Activated naive CD4-positive, alpha-beta T cell treated with anti-CD3 and anti-CD28 coated beads, Interleukin-2, amount 50 U/mL, for 16 hours (primary cell): ENCODE results near the gene PSMA7.
A peak's percentile ranks its signal among the peaks of the same experiment; 100 is the strongest.

Experiments
- DNase-seq: peaks from one replicate; pipeline ENCODE4 v3.0.0-alpha.2; 2020

Gene PSMA7

DNA sequence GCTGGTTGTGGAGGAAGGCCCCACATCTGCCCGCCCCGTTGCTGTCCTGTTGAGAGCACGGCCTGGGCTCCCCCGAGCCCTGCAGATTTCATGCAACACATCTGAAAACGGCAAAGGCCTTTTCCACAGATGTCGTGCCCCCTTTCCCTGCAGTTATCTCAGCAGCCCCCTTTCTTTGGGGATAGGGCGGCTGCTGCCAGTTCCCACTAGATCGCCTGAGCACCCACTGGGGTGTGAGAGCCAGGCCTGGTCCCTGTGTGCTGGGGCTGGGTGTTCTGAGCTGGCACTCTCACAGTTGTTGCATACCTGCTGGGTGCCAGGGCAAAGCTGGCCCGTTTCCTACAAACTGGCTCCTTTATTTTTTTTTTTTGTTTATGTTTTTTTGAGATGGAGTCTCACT is 27.3 kb upstream of the PSMA7 start:
- DNase-seq = no peak

GRCh38 chr20:62168890-62169435 is 25.8 kb upstream of the PSMA7 start:
- DNase-seq = no peak

- DNase-seq = no peak
These were observed 24.9 kb upstream of the PSMA7 start for GRCh38 chr20:62168061-62168460.

GRCh38 chr20:62167474-62167873 is 24.3 kb upstream of the PSMA7 start:
- DNase-seq = no peak

GRCh38 chr20:62165762-62166399 is 22.7 kb upstream of the PSMA7 start:
- DNase-seq = no peak

DNA sequence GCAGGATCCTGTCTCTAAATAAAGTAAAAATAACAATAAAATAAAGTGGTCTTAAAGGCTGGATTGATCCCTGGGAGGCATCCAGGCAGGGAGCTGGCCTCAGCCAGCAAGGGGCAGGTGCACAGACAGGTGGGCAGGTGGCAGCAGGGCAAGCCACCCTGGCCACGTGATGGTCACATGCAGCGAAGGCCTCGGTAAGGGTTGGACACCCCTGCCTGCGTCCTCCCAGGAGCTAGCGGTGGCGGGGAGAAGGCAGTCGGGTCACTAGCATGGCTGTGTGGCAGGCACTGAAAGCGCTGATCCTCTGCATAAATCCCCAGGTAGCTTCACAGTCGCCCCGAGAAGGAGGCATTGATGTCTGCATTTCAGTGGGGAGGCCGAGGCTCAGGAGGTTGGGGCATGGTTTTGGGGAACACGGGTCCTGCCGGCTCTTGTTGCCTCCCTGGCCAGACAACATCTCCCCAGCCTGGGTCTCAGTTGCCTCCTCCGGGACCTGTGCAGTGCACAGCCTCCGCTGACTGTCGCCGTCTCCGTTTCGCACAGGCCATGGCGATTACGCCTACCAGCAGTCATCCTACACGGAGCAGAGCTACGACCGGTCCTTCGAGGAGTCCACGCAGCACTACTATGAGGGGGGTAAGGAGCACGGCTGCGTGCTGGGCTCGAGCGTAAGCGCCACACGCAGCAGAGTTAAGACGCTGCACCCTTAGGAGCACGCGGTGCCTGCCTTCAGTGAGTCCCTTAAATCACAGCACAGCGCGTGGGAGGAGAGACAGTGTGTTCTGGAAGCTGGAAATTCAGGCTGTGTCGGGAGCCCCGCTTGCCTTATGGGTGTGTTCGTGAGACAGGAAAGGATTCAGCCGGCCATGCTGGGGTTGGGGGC is 21.9 kb upstream of the PSMA7 start:
- no peak for DNase-seq

DNA sequence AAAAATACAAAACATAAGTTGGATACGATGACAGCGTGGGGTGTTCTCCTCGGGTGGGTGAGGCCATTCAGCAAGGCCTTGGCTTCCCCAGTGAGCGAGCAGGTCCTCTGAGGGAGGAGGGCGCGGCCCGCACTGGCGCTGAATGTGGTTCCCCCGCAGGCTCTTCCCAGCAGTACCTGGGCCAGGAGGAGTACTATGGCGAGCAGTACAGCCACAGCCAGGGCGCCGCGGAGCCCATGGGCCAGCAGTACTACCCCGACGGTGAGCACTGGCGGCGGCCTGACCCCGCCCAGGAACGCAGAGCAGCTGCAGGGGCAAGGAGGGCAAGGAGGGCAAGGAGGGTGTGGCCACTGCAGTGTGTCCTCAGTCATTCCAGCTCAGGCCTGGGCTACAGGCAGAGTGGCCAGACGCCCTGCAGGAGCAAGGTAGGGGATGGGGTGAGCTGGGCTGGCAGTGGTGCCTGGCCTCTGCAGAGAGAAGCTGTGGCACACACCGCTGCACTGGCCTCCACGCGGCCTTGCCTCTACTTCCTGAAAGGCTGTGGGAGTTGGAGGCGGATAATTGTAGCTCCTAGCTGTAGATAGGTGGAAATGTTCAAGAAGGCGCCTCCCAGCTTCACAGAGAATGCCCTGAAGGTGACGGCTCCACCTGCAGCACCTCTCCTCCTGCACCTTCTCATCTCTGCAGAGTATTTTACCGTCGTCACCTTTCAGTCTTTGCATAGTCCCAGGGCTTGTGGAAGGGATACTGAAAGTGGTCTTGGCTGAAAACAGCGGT is 21.0 kb upstream of the PSMA7 start:
- DNase-seq = no peak

DNA sequence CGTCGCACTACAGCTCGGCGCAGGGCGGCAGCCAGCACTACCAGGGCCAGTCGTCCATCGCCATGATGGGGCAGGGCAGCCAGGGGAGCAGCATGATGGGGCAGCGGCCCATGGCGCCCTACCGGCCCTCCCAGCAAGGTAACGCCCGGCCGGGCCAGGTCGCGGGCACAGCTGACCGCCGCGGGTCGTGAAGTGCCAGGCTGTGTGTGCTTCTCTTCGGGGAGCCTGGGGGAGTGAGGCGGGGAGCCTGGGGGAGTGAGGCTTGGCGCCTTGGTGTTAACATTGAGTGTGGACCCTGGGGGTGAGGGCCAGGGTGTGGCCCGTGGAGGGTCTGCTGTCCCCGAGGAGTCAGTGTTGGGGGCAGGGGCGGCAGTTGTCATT is 20.3 kb upstream of the PSMA7 start:
- no peak for DNase-seq

- no peak for DNase-seq
These were observed 19.7 kb upstream of the PSMA7 start for GRCh38 chr20:62162765-62163484.

- DNase-seq = no peak
These were observed 18.2 kb upstream of the PSMA7 start for GRCh38 chr20:62161347-62161746.

- no peak for DNase-seq
These were observed 17.7 kb upstream of the PSMA7 start for GRCh38 chr20:62160876-62161275.

DNA sequence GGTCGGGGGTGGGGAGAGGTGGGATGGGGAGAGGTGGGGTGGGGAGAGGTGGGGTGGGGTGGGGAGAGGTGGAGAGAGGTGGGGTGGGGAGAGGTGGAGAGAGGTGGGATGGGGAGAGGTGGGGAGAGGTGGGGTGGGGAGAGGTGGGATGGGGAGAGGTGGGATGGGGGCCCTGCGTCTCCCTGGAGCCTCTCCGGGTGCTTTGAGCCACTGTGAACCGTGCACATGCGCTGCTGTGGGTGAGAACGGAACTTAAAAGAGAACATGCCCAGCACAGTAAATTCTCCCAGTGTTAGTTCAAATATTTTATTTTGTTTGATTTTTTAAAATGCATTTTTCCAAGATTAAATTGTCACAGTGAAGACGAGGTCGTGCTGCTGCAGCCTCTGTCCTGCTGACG is 17.1 kb upstream of the PSMA7 start:
- DNase-seq = no peak

DNA sequence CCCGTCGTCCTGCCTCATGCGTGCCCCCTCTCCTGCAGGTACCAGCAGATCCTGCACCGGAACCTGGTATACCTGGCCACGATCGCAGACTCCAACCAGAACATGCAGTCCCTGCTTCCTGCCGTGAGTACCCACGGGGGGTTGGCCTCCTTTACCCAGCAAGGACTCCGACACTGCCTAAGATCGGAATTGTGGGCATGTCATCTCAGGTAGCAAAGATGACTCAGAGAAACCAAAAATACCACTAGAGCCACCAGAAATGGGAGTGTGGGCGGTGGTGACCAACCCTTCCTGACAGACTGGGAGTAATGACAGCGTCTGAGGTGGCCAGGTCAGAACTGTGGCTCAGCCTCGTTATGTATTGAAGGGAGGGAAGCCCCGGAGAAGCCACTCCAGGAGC is 16.6 kb upstream of the PSMA7 start:
- DNase-seq = no peak

- DNase-seq = no peak
These were observed 15.9 kb upstream of the PSMA7 start for GRCh38 chr20:62159052-62159451.

- no peak for DNase-seq
These were observed 15.3 kb upstream of the PSMA7 start for GRCh38 chr20:62158541-62158940.

DNA sequence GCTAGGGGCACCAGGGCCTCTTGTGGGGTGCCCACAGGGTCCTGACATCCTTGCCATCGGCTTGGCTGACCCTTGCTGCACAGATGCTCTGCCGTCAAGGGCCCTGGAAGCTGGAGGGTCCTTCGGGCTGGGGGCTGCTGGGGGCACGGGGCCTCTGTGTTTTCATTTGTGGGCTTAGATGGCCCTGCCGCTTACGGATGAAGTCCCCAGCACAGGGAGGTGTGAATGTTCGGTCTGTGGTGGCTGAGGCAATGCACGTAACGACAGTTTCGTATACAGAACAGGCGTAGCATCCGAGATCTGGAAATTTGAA is 14.8 kb upstream of the PSMA7 start:
- DNase-seq = no peak

GRCh38 chr20:62157387-62158087 is 14.3 kb upstream of the PSMA7 start:
- DNase-seq = no peak

- DNase-seq = peak; percentile 78
These were observed 13.6 kb upstream of the PSMA7 start for GRCh38 chr20:62156592-62157386.

DNA sequence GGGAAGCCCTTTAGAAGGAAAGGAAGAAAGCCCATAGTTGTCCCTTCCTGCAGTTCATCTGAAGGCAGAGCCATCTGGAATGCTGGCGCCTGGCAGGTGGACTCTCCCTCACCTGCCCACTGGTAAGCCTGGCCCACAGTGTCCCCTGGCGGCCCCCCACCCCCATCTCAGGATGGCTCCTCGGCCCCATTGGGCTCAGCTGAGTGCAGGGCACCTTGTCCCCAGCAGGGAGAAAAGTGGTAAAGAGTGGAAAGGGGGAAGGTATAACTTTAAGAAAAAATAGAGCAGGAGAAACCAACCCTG is 13.0 kb upstream of the PSMA7 start:
- DNase-seq = no peak

DNA sequence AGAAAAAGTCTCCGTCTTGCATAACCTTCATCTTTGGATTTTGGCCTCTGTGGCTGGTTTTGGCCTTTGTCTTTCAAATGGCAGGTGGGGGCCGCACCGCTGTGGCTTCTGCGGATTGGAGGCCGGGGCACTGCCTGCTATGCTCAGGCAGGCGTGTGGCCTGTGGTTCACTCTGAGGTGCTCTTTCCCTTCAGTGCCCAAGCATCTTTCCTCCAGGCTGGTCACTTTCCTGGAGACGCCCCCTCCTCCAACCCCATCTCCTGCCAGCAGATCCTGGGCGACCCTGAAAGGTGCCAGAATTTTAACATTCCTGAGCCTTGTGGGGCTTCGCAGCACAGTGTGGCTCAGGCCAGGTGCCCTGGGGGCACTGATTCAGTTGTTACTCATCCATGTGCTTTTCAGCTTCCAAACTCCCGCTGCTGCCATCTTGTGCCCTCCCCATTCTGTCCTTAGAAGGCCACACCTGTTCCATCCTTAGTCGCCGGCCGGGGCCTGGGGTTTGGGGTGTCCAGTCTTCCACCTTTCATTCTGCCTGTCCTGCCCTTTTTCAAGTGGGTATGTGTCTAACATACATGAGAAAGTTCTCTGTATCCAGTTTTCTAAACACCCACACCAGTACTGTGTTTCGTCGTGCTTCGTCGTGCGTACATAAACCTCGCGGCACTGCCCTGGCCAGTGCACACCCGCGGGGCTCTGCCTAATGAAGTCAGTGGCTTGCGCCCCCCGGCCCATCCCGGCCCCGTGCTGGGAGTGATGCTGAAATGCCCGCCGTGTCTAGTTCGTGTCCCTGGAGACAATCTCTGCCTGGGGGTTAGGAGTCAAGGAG is 12.4 kb upstream of the PSMA7 start:
- no peak for DNase-seq
